Neural cell (in vitro differentiated cells): Measurements from ENCODE around the gene TMEM255B. TPM values are rescaled to one million over a fixed set of nuclear protein-coding genes. Genes with fewer than 3 reads are reported as not detected.

Source experiments
- H2AFZ ChIP-seq: fragments of 200-600, 300-800 bp; sonication (generic), shearing (Covaris generic); 2 replicates; pipeline ENCODE4 v1.6.0; 2014; ENCODE audit warnings: low read depth, mild to moderate bottlenecking, antibody characterized with exemption, low read length, moderate library complexity
- H3F3A ChIP-seq: fragments of 200-600 bp; shearing (Covaris generic); 2 replicates; pipeline ENCODE4 v1.6.1; 2016; ENCODE audit warnings: mild to moderate bottlenecking, moderate library complexity, mixed read lengths, antibody characterized with exemption, low read length; ENCODE audit not compliant: insufficient read depth, poor library complexity, severe bottlenecking
- H3K27ac ChIP-seq: fragments of 200-600, 300-800 bp; sonication (generic), shearing (Covaris generic); 2 replicates; pipeline ENCODE4 v1.5.1; 2014; ENCODE audit warnings: mild to moderate bottlenecking, low read length, moderate library complexity
- H3K27me3 ChIP-seq: fragments of 300-800, 200-600 bp; sonication (generic), shearing (Covaris generic); 2 replicates; pipeline ENCODE4 v1.6.0; 2014; ENCODE audit warnings: mild to moderate bottlenecking, low read depth, low read length, moderate library complexity; ENCODE audit not compliant: insufficient read depth
- H3K36me3 ChIP-seq: fragments of 300-800, 200-600 bp; sonication (generic), shearing (Covaris generic); 2 replicates; pipeline ENCODE4 v1.5.1; 2014; ENCODE audit warnings: mild to moderate bottlenecking, antibody characterized with exemption, low read length, moderate library complexity; ENCODE audit not compliant: insufficient read depth
- H3K4me2 ChIP-seq: fragments of 300-800, 200-600 bp; sonication (generic), shearing (Covaris generic); 2 replicates; pipeline ENCODE4 v1.6.0; 2014; ENCODE audit warnings: mild to moderate bottlenecking, low read length
- H3K4me3 ChIP-seq: fragments of 300-800, 200-600 bp; sonication (generic), shearing (Covaris generic); 2 replicates; pipeline ENCODE4 v1.5.1; 2014; ENCODE audit warnings: mild to moderate bottlenecking, low read length, moderate library complexity
- H3K79me2 ChIP-seq: fragments of 200-600 bp; shearing (Covaris generic); replicated peaks from 2 replicates; pipeline ENCODE4 v1.6.0; 2014; ENCODE audit warnings: mild to moderate bottlenecking, low read length, moderate library complexity; ENCODE audit not compliant: insufficient read depth
- H3K9ac ChIP-seq: fragments of 300-800, 200-600 bp; sonication (generic), shearing (Covaris generic); 2 replicates; pipeline ENCODE4 v1.6.1; 2016; ENCODE audit warnings: mild to moderate bottlenecking, low read length, mixed read lengths
- H3K9me2 ChIP-seq: fragments of 200-600 bp; shearing (Covaris generic); 2 replicates; pipeline ENCODE4 v1.6.1; 2016; ENCODE audit warnings: mild to moderate bottlenecking, low read length, mixed read lengths; ENCODE audit not compliant: insufficient read depth
- H3K9me3 ChIP-seq: fragments of 200-600, 300-800 bp; sonication (generic), shearing (Covaris generic); 2 replicates; pipeline ENCODE4 v1.6.1; 2016; ENCODE audit warnings: mild to moderate bottlenecking, mixed run types, low read length, moderate library complexity, mixed read lengths
- H4K20me1 ChIP-seq: fragments of 200-600 bp; shearing (Covaris generic); 2 replicates; pipeline ENCODE4 v1.6.1; 2016; ENCODE audit warnings: mild to moderate bottlenecking, mixed run types; ENCODE audit not compliant: insufficient read depth
- CTCF ChIP-seq: fragments of 450-650 bp; IDR thresholded peaks from 2 replicates; pipeline ENCODE4 v1.5.1; 2014; ENCODE audit warnings: antibody characterized with exemption, mild to moderate bottlenecking, moderate library complexity; ENCODE audit not compliant: poor library complexity, severe bottlenecking
- EP300 ChIP-seq: fragments of 450-650 bp; conservative IDR thresholded peaks from 2 replicates; pipeline ENCODE4 v1.6.1; 2014; ENCODE audit warnings: antibody characterized with exemption, mild to moderate bottlenecking, moderate library complexity; ENCODE audit not compliant: poor library complexity, severe bottlenecking
- EZH2 ChIP-seq: fragments of 200-600, 300-800 bp; shearing (Covaris generic), sonication (generic); IDR thresholded peaks from 2 replicates; pipeline ENCODE4 v1.6.1; 2014; ENCODE audit warnings: antibody characterized with exemption, low read length, borderline replicate concordance, mild to moderate bottlenecking; ENCODE audit not compliant: insufficient read depth, poor library complexity, severe bottlenecking
- MXI1 ChIP-seq: fragments of 450-650 bp; conservative IDR thresholded peaks from 2 replicates; pipeline ENCODE4 v1.6.1; 2014; ENCODE audit warnings: antibody characterized with exemption, mild to moderate bottlenecking; ENCODE audit not compliant: poor library complexity, severe bottlenecking
- POLR2AphosphoS5 ChIP-seq: IDR thresholded peaks from 2 replicates; pipeline ENCODE4 v1.6.1; 2012
- RAD21 ChIP-seq: fragments of 450-650 bp; conservative IDR thresholded peaks from 2 replicates; pipeline ENCODE4 v1.6.1; 2014; ENCODE audit warnings: antibody characterized with exemption, mild to moderate bottlenecking, moderate library complexity
- SMC3 ChIP-seq: fragments of 450-650 bp; conservative IDR thresholded peaks from 2 replicates; pipeline ENCODE4 v1.6.1; 2014; ENCODE audit warnings: antibody characterized with exemption, mild to moderate bottlenecking, moderate library complexity; ENCODE audit not compliant: poor library complexity
- TAF1 ChIP-seq: IDR thresholded peaks from 2 replicates; pipeline ENCODE4 v1.6.1; 2012; ENCODE audit warnings: low read depth
- polyA plus RNA-seq: library from polyadenylated mRNA; depleted of rRNA; stranded (reverse); fragments of >200 nt; gene quantifications from 2 replicates; pipeline ENCODE4 v1.2.3, GENCODE V29; 2014
- TF ChIP-seq, protein P1 (sequence below): IDR thresholded peaks from 2 replicates; pipeline ENCODE4 v1.6.1; 2012; ENCODE audit warnings: borderline replicate concordance

TMEM255B gene
- polyA plus RNA-seq, 1 donor from 2014 or later = not detected

DNA sequence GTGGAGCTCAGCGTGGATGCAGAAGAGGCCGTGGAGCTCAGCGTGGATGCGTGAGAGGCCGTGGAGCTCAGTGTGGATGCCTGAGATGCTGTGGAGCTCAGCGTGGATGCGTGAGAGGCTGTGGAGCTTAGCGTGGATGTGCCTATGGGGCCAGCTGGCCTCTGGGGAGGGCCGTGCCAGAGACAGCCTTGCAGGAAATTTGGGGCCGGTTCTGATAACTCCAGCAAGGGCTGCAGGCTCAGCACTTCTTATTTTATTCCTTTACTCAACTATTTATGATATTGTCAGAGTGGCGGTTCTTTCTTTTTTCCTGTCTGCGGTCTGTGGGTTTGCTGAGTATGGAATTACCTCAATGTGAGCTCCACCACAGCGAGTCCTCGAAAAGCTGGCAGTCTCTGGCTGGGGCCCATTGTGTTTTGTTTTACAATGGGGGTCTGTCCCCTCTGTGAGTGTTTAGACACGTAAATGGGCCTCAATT is 17.8 kb upstream of the TMEM255B start:
- H3K36me3 ChIP-seq = no peaks in the 10 kb centered on the region
- no peak overlapping the region for H3K27ac ChIP-seq
- H3K9me2 ChIP-seq = no peaks in the 10 kb centered on the region
- H3K9ac ChIP-seq = no peak overlapping the region
- no peaks in the 10 kb centered on the region for H4K20me1 ChIP-seq
- H2AFZ ChIP-seq = no peak overlapping the region
- no peaks in the 10 kb centered on the region for H3K27me3 ChIP-seq
- TF ChIP-seq POLR2AphosphoS5 = no peak
- TF ChIP-seq, protein P1, sequence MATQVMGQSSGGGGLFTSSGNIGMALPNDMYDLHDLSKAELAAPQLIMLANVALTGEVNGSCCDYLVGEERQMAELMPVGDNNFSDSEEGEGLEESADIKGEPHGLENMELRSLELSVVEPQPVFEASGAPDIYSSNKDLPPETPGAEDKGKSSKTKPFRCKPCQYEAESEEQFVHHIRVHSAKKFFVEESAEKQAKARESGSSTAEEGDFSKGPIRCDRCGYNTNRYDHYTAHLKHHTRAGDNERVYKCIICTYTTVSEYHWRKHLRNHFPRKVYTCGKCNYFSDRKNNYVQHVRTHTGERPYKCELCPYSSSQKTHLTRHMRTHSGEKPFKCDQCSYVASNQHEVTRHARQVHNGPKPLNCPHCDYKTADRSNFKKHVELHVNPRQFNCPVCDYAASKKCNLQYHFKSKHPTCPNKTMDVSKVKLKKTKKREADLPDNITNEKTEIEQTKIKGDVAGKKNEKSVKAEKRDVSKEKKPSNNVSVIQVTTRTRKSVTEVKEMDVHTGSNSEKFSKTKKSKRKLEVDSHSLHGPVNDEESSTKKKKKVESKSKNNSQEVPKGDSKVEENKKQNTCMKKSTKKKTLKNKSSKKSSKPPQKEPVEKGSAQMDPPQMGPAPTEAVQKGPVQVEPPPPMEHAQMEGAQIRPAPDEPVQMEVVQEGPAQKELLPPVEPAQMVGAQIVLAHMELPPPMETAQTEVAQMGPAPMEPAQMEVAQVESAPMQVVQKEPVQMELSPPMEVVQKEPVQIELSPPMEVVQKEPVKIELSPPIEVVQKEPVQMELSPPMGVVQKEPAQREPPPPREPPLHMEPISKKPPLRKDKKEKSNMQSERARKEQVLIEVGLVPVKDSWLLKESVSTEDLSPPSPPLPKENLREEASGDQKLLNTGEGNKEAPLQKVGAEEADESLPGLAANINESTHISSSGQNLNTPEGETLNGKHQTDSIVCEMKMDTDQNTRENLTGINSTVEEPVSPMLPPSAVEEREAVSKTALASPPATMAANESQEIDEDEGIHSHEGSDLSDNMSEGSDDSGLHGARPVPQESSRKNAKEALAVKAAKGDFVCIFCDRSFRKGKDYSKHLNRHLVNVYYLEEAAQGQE = no peak
- TF ChIP-seq TAF1 = no peak
- no peak for TF ChIP-seq SMC3
- TF ChIP-seq MXI1 = no peak
- no peak for TF ChIP-seq EZH2
- no peak for TF ChIP-seq RAD21
- no peak for TF ChIP-seq EP300
- TF ChIP-seq CTCF = no peak
- no peak overlapping the region for H3K4me3 ChIP-seq
- H3F3A ChIP-seq = no peaks in the 10 kb centered on the region
- no peak overlapping the region for H3K4me2 ChIP-seq
- no peaks in the 10 kb centered on the region for H3K9me3 ChIP-seq
- H3K79me2 ChIP-seq = no peaks in the 10 kb centered on the region

- no peak overlapping the region for H3K4me2 ChIP-seq
- no peaks in the 10 kb centered on the region for H3K9me2 ChIP-seq
- no peaks in the 10 kb centered on the region for H3K9me3 ChIP-seq
- H3K9ac ChIP-seq = no peak overlapping the region
- no peaks in the 10 kb centered on the region for H4K20me1 ChIP-seq
- H2AFZ ChIP-seq = no peak overlapping the region
- no peak overlapping the region for H3K27ac ChIP-seq
- no peak overlapping the region for H3K4me3 ChIP-seq
- H3K27me3 ChIP-seq = no peaks in the 10 kb centered on the region
- no peak for TF ChIP-seq MXI1
- no peak for TF ChIP-seq TAF1
- TF ChIP-seq POLR2AphosphoS5 = no peak
- no peak for TF ChIP-seq RAD21
- TF ChIP-seq CTCF = no peak
- TF ChIP-seq, protein P1 = no peak
- TF ChIP-seq EP300 = no peak
- TF ChIP-seq EZH2 = no peak
- TF ChIP-seq SMC3 = no peak
- H3K36me3 ChIP-seq = no peaks in the 10 kb centered on the region
- H3F3A ChIP-seq = no peaks in the 10 kb centered on the region
- H3K79me2 ChIP-seq = no peaks in the 10 kb centered on the region
These were observed 17.0 kb upstream of the TMEM255B start for GRCh38 chr13:113742000-113742441.
